ENCODE data around the gene CHTF18. TPM values are rescaled to one million over a fixed set of nuclear protein-coding genes. Genes with fewer than 3 reads are reported as not detected.

The CHTF18 gene
- total RNA-seq, 2 experiments from 2014 or later: 30.7 to 31.1 TPM

- intact Hi-C loops (cut with DNase I, micrococcal nuclease): no loop called here
- POLR2A ChIA-PET: interaction anchor here (0.6 kb wide), 1 partner anchor 401 kb away, joined by 3 read pairs; the partner anchor contains the start of gene DECR2
- H3K4me1 Mint-ChIP-seq (ENCODE audit: low read depth): no peaks in the 10 kb centered on the region
Observed at GRCh38 chr16:802461-802860, 14.0 kb downstream of the CHTF18 start.

GRCh38 chr16:802914-803753, 14.7 kb downstream of the CHTF18 start:
- TF ChIP-seq CTCF (IDR thresholded peaks at IDR 0.05): no peak
- Histone ChIP-seq H3K4me3 (ENCODE audit: low read length) (no peak overlapping the region), H3K27ac (ENCODE audit: low read depth in 1 of 2, low read length in 2 of 2) (no peak overlapping the region), H3K27me3 (ENCODE audit: control insufficient read depth in 1 of 2, insufficient read depth in 2 of 2, low read length in 2 of 2) (peaks cover 25 to 31% of the 10 kb centered on the region in 2 experiments), H3K4me1 (ENCODE audit: insufficient read depth, low read length) (peaks cover 17% of the 10 kb centered on the region), H3K9me3 (ENCODE audit: control insufficient read depth in 1 of 2, insufficient read depth in 1 of 2, low read length in 2 of 2) (peaks cover 0 to 23% of the 10 kb centered on the region in 2 experiments), H3K36me3 (ENCODE audit: insufficient read depth, low read length) (no peaks in the 10 kb centered on the region)
- ChIA-PET POLR2A (interaction anchor here (1.1 kb wide), 1 partner anchor 15 kb away, joined by 3 read pairs; the partner anchor contains the start of genes CHTF18 and RPUSD1), CTCF (no interaction called here)
- H3K27me3 Mint-ChIP-seq: peaks cover 10% of the 10 kb centered on the region
- no peaks in the 10 kb centered on the region for H3K36me3 Mint-ChIP-seq (ENCODE audit: low read depth)
- no peak overlapping the region for H3K4me3 Mint-ChIP-seq
- ATAC-seq (ENCODE audit: poor library complexity) (no peak), DNase-seq (no peak)
- H3K4me1 Mint-ChIP-seq (ENCODE audit: low read depth): peaks cover 4% of the 10 kb centered on the region
- H3K9me3 Mint-ChIP-seq: no peaks in the 10 kb centered on the region
- intact Hi-C loops (cut with DNase I, micrococcal nuclease): no loop called here
- H3K27ac Mint-ChIP-seq: no peak overlapping the region

More at GRCh38 chr16:802461-802860, 14.0 kb downstream of the CHTF18 start:
- Histone ChIP-seq H3K36me3 (ENCODE audit: insufficient read depth, low read length) (no peaks in the 10 kb centered on the region), H3K9me3 (ENCODE audit: control insufficient read depth in 1 of 2, insufficient read depth in 1 of 2, low read length in 2 of 2) (peaks cover 0 to 23% of the 10 kb centered on the region in 2 experiments), H3K27me3 (ENCODE audit: control insufficient read depth in 1 of 2, insufficient read depth in 2 of 2, low read length in 2 of 2) (peaks cover 25 to 31% of the 10 kb centered on the region in 2 experiments), H3K27ac (ENCODE audit: low read depth in 1 of 2, low read length in 2 of 2) (no peak overlapping the region), H3K4me1 (ENCODE audit: insufficient read depth, low read length) (peaks cover 14% of the 10 kb centered on the region), H3K4me3 (ENCODE audit: low read length) (no peak overlapping the region)
- CTCF ChIA-PET: no interaction called here
- H3K36me3 Mint-ChIP-seq (ENCODE audit: low read depth): no peaks in the 10 kb centered on the region
- H3K27me3 Mint-ChIP-seq: peaks cover 14% of the 10 kb centered on the region
- H3K27ac Mint-ChIP-seq: no peak overlapping the region
- H3K4me3 Mint-ChIP-seq: no peak overlapping the region
- TF ChIP-seq CTCF (IDR thresholded peaks at IDR 0.05): no peak
- no peak for DNase-seq
- ATAC-seq (ENCODE audit: poor library complexity): no peak
- no peaks in the 10 kb centered on the region for H3K9me3 Mint-ChIP-seq

- Histone ChIP-seq H3K27ac (ENCODE audit: low read depth in 1 of 2, low read length in 2 of 2) (no peak overlapping the region), H3K36me3 (ENCODE audit: insufficient read depth, low read length) (no peaks in the 10 kb centered on the region), H3K27me3 (ENCODE audit: control insufficient read depth in 1 of 2, insufficient read depth in 2 of 2, low read length in 2 of 2) (peaks cover 25 to 31% of the 10 kb centered on the region in 2 experiments), H3K4me3 (ENCODE audit: low read length) (no peak overlapping the region), H3K4me1 (ENCODE audit: insufficient read depth, low read length) (peaks cover 23% of the 10 kb centered on the region), H3K9me3 (ENCODE audit: control insufficient read depth in 1 of 2, insufficient read depth in 1 of 2, low read length in 2 of 2) (peaks cover 0 to 23% of the 10 kb centered on the region in 2 experiments)
- peaks cover 10% of the 10 kb centered on the region for H3K27me3 Mint-ChIP-seq
- ChIA-PET POLR2A (interaction anchor here (1.1 kb wide), 1 partner anchor 15 kb away, joined by 3 read pairs; the partner anchor contains the start of genes CHTF18 and RPUSD1), CTCF (no interaction called here)
- DNase-seq (no peak), ATAC-seq (ENCODE audit: poor library complexity) (no peak)
- intact Hi-C loops (cut with DNase I, micrococcal nuclease): no loop called here
- peaks cover 9% of the 10 kb centered on the region for H3K4me1 Mint-ChIP-seq (ENCODE audit: low read depth)
- no peak for TF ChIP-seq CTCF (IDR thresholded peaks at IDR 0.05)
- no peaks in the 10 kb centered on the region for H3K9me3 Mint-ChIP-seq
- no peak overlapping the region for H3K27ac Mint-ChIP-seq
- H3K36me3 Mint-ChIP-seq (ENCODE audit: low read depth): no peaks in the 10 kb centered on the region
- no peak overlapping the region for H3K4me3 Mint-ChIP-seq
Observed at GRCh38 chr16:803754-804080, 15.3 kb downstream of the CHTF18 start.

Measured in CD4-positive, alpha-beta T cell (primary cell).